Panc1 (cell line): ENCODE data around the gene POLR3A.

Experiments
- CTCF ChIP-seq: fragments of 450-650 bp; IDR thresholded peaks from 2 replicates; pipeline ENCODE4 v1.5.1; 2017; ENCODE audit warnings: mild to moderate bottlenecking
- POLR2AphosphoS5 ChIP-seq: IDR thresholded peaks from 2 replicates; pipeline ENCODE4 v1.6.1; 2012; ENCODE audit warnings: mild to moderate bottlenecking, low read depth, low read length, moderate library complexity
- SIN3A ChIP-seq: IDR thresholded peaks from 2 replicates; pipeline ENCODE4 v1.6.1; 2012; ENCODE audit warnings: low read depth, mild to moderate bottlenecking, low read length, moderate library complexity, borderline replicate concordance; ENCODE audit not compliant: insufficient read depth

GRCh38 chr10:77925795-77926565, 103.3 kb downstream of the POLR3A start:
- no peak for TF ChIP-seq CTCF
- TF ChIP-seq SIN3A: 0 out of 2 replicates have a peak, but pooled peaks have one; percentile 40
- TF ChIP-seq POLR2AphosphoS5: no peak
